ENCODE measurements around the gene FAM186B.

- TF ChIP-seq HDGF (IDR thresholded peaks at IDR 0.05; ENCODE audit: borderline replicate concordance) (no peak), SP1 (IDR thresholded peaks at IDR 0.05) (no peak), FOXA1 (IDR thresholded peaks at IDR 0.05) (no peak), NFRKB (IDR thresholded peaks at IDR 0.05) (no peak), SUZ12 (IDR thresholded peaks at IDR 0.05) (no peak), ELF4 (IDR thresholded peaks at IDR 0.05) (no peak)
Observed at GRCh38 chr12:49631336-49631907, 26.0 kb upstream of the FAM186B start.
